ENCODE data around the gene GOLGA6L24. TPM values are rescaled to one million over a fixed set of nuclear protein-coding genes. Genes with fewer than 3 reads are reported as not detected.

Gene GOLGA6L24
- total RNA-seq, 1 donor = not detected

Other genes with a start within 250 kb of the GOLGA6L24 start
- 18.5 TPM for gene HERC2, start 35.9 kb downstream of the GOLGA6L24 start, total RNA-seq
- not detected for gene GOLGA8F, start 20.6 kb upstream of the GOLGA6L24 start, total RNA-seq
- gene GOLGA8G, start 174.9 kb upstream of the GOLGA6L24 start, total RNA-seq = not detected
- gene GOLGA6L25, start 195.5 kb upstream of the GOLGA6L24 start, total RNA-seq = not detected